HL-60/S4 treated with retinoic acid at 250 ng/mL for 4 days and 3 days (cell line): ENCODE measurements around the gene C19orf12.
"Not testable (repeated sequence)": the region's sequence is repeated elsewhere in the genome, so short reads cannot be mapped to it uniquely, and the experiment has no call there.

Experiments used
- in situ Hi-C: fragments of 300-500 bp; cut with MboI; formaldehyde crosslinking; loops from 2 replicates; pipeline ENCODE4 v1.7.0; 2022; ENCODE audit warnings: low sequenced_read_pairs

The C19orf12 gene

DNA sequence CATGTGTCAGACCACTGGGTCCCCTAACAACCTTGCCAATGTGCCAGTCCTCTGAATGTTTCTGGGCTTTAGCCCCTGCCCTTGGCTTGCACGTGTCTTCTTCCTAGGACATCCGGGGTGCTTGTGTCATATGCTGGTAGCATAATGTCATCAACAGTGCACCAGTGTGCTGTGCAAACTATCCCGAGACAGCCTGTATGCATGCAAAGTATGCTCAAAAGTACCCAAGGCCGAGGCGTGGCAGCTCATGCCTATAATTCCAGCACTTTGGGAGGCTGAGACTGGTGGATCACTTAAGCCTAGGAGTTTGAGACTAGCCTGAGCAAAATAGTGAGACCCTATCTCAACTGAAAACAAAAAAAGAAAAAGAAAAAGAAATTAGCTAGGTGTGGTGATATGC lies 20.8 kb upstream of the C19orf12 start:
- in situ Hi-C loops: loop anchor here (25.0 kb wide), 1 partner anchor 926 kb away; no protein-coding TSS in a partner anchor

DNA sequence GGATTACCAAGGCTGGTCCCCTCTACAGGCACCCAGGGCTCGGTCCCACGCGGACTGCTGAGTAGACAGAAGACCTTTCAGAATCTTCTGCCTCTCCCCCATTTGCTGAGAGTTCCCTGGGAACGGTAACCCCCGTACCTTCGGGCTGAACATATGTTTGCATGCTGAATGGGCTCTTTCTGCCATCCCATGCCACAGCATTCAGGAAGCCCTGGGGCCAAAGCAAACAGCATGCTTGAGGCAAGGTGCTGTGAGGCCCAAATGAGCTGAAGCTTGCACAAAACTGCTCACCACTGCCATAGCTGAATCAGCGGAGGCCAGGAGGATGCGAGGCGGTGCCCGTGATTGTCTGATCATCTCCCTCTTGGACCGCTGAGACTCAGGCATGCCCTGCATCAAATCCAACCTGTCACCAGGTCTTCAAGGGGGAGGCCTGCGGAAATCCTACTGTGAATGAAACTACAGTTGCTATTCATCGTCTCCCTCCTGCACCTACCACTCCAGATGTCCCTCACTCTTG lies 16.3 kb upstream of the C19orf12 start:
- in situ Hi-C loops: loop anchor here (25.0 kb wide), 1 partner anchor 931 kb away; no protein-coding TSS in a partner anchor

DNA sequence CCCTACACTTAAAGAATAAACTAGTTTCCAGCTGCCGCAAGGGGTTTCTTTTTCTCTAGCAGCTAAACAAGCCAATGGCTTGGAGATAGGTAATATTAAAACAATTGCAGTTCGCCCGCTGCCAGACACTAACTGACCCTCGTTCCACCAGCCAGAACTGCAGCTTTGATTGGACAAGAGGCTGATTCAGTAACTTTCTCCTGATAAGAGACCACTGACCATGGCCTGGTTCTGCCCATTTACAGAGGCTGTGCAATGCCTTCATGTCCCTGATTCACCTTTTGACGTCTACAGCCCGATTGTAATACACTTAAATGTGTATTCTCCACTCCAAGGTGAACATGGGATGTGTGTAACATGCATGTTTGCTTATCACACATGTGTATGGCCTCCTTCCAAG lies 12.8 kb upstream of the C19orf12 start:
- in situ Hi-C loops: loop anchor here (25.0 kb wide), 1 partner anchor 934 kb away; no protein-coding TSS in a partner anchor

DNA sequence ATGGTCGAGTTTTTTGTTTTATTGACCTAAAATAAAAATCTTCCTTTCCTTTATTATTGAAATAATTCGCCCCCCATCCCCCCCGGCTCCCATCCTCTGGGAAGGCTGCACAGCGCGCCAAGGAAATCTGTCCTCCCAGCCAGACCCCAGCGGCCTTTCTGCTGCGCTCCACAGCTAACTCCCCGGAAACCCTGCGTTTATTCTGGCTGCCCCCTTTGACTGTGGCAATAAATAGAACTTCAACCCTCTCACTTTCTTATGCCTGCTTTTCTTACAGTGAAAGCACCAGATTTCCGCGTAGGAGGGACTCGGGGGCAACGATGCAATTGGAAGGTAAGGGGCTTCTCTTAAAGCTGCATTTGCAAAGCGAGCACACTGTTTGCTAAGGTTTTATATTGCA lies 9.7 kb upstream of the C19orf12 start:
- in situ Hi-C loops: loop anchor here (25.0 kb wide), 1 partner anchor 938 kb away; no protein-coding TSS in a partner anchor

DNA sequence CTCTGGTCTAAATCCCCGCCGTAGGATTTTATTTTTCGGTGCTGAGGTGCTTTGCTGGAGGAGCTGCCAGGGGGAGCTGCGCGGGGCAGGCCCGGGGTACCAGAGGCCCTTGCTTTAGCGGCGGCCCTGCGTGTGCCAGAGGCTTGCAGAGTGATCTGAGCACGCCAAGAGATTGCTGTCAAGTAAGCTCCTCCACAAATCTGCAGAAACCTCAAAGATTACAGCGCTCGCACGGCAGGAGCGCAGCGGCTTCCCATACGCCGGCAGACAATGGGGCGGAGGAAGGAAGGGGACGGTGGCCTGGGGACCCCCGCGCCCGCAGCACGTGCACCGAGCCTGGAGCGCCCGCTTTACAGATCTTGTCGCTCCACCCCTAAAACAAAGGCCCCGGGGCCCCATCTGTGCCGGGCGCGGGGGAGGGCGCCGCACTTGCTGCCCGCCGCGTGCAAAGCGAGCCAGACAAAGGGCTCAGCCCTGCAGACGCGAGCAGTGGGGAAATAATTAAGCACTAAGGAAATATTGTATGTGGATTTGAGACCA lies 9.1 kb upstream of the C19orf12 start:
- in situ Hi-C loops: no loop called here

DNA sequence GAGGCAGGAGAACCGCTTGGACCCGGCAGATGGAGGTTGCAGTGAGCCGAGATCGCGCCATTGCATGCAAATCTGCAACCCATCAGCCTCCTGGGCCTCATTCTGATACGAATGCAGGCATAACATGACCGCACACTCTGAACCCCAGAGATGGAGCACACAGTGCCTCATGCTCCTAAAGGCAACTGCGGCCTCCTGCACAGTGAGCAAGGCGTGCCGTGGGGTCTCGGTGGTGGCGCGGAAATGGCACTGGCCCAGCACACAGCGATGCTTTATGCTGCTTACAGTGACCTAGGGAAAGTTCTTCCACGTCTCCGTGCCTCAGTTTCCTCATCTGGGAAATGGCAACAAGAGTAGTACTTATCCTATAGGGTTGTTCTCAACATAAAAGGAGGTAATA lies 2.0 kb upstream of the C19orf12 start:
- in situ Hi-C loops: no loop called here

DNA sequence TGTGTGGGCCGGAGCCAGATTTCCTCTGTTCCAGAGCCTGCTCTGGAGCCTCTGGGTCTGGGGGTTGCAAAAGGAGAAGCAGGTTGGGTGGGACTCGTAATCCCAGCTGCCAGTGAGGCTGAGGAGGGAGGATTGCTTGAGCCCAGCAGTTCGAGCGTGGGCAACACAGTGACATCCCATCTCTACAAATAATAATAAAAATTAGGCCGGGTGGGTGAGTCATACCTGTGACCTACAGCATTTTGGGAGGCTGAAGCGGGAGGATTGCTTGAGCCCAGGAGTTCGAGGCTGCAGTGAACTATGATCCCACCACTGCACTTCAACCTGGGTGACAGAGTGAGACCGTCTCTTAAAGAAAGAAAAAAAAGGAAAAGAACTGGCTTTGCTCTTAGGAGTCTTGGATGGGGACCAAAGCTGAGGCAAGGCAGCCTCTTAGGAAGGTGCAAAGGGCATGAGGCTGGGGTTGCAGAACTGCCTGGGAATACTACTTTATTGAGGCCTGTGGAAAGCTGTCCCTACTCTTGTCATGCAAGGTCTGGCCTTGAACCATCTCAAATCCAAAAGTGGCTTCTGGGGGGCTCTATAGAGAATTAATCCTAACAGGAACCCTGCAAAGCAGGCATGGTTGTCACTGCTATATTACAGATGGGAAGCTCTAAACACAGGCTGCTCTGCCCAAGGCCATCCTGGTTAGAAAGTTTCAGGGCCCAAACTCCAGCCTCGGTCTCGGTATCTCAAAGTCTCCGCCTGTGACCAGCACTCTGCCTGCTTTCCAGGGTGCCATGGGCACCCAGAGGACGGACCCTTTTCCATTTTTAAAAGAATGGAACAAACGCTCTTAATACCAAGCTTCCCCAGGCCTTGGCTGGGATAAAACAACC lies 880 bp upstream of the C19orf12 start:
- in situ Hi-C loops: no loop called here

DNA sequence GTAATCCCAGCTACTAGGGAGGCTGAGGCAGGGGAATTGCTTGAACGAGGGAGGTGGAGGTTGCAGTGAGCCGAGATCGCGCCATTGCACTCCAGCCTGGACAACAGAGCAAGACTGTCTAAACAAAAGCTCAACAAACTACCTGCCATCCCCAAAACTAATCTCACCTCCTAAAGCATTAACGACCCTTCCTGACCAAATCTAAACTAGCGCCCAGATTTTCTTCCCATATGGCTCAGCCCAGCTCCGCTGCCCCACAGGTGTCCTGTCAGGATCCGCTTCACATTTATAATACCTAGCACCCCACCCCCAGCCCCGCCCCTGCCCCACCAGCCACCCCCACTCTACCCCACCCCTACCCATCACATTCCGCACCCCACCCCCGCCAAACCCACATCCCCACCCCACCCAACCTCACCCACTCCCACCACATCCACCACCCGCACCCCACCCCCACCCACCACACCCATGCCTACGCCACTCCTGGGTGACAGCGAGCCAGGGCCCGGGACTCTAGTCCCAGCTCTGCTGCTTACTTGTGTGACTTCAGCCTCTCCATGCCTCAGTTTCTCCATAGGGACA lies 599 bp downstream of the C19orf12 start:
- in situ Hi-C loops: no loop called here

DNA sequence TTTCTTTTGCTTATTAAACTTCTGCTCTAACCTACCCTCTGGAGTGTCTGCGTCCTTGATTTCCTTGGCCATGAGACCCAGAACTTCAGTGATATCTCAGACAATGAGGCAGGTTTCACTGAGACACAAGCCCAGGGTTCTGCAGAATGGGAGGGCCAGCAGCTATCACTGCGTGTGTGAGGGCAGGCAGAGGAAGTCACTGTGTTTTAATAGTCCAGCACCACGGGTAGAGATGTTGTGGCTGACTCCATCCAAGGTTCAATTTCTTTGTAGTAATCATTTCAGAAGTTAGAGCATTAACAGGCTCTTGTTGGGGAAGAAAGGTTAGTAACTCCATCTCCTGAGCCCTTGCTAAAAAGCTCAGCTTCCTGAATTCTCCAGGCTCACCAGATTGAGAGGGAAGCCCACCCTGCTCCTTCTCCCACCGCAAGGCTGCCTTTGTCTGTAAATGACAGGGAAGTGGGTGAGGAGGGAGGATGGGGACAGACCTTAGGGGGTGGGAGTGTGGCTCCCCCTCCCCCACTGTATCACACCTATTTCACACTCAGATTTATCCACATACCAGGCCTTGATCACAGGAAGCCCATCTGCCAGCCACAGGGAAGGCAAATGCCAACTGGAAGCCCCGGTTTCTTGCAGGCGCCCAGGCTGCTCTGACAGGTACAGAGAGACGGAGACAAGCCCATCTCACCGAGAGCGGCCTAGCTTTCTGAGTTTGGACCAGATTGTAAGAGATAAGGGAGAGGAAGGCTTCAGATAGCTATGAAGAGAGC lies 2.1 kb downstream of the C19orf12 start:
- in situ Hi-C loops: no loop called here

DNA sequence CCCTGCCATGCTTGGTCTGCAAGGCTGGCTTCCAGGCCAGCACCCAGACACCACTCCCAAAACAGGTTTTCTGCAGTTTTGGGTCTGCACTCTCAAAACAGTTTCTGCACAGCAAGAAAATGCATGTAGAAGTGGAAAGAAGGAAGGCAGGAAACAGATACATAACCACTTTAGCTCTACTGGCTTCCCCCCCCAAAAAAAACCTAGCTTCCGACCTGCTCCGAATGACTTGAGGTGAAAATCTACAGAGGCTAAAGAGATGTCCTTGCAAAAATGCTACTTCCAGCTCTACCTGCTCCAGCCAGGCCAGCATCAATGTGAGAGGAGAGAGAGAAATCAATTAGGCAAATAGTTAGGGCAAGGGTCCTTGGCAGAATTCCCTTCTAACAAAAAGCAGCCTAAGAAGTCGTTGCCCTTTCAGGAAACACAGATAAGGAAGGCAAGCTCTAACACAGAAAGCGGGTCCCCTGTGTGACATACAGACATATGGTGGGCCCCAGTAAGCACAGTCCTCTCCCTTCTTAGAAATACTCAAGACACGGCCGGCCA lies 3.4 kb downstream of the C19orf12 start:
- in situ Hi-C loops: no loop called here

DNA sequence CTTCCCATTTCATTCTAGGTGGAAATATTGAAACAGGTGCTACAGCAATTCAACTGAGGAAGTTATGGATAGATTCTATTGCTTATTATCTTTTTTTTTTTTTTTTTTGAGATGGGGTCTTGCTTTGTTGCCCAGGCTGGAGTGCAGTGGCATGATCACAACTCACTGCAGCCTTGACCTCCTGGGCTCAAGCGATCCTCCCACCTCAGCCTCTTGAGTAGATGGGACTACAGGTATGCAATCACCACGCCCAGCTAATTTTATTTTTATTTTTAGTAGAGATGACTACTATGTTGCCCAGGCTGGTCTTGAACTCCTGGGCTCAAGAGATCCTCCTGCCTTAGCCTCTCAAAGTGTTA lies 5.6 kb downstream of the C19orf12 start:
- in situ Hi-C loops: not testable (repeated sequence)

DNA sequence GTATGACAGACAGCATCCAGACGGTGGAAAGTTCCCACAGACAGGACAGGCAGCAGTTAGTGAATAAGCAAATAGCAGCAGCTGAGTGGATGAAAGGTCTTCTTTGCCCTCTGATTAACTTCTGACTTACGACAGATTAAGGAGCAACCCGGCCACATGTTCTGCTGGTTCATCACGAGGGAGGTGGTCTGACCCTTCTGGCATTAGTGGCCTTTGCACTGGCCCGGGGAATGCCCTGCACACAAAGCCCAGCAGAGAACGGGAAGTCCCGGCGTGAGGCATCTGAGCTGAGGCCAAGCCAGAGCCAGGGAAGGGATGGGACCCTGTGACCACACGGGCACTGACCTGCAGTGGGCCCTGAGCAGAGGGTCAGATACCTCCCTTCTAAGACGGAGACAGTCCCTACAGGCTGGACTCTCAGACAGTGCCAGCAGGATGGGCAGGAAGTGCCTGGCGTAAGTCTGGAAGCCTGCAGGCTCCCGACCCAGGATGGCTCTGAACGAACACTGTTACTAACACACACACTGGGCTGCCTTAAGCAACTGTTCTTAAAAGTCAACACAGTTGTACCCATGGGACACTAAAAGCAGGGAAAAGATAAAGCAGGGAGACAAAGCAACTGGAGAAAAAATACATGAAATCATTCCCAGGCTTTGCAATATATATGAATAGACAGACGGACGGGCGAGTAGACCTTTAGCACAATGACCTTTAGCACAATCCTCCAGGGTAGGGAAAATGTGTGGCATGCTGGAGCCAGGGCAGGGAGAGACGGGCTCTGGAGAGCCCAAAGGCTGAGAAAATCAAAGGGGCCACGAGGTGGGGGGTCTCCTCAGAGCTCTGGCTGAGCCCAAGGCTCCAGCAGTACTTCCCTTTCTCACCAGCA lies 6.3 kb downstream of the C19orf12 start:
- in situ Hi-C loops: no loop called here

DNA sequence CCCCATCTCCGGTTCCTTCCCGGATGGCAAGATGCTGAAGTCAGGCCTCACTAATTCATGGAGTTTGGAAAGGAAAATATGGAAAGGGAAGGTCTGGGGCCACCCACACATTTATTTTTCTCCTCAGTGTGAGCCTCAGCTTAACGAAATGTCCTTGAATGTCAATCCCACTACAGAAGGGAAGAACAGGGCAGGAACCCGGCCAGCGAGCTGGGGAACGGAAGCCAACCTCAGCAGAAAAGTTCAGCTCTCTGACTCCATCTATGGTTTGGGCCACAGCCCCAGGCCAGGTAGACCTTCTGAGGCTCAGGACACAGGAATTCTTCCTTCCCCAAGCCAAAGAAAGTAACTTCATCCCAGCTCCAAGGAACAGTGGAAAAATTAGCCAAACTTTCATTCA lies 8.4 kb downstream of the C19orf12 start:
- in situ Hi-C loops: no loop called here

DNA sequence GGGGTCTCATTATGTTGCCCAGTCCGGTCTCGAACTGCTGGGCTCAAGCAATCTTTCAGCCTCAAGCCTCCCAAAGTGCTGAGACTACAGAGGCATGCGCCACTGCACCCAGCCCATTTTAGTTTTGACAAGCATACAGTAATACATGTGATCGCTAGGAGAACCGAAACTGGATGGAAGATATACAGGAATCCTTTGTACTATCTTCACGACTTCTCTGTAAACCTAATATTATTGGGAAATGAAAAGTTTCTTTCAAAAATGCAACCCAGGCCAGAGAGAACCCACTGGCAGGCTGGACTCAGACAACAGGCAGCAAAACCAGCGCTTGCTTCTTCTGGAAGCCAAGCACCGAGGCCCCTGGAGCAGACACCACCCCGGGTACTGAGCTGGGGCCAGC lies 9.4 kb downstream of the C19orf12 start:
- in situ Hi-C loops: no loop called here

DNA sequence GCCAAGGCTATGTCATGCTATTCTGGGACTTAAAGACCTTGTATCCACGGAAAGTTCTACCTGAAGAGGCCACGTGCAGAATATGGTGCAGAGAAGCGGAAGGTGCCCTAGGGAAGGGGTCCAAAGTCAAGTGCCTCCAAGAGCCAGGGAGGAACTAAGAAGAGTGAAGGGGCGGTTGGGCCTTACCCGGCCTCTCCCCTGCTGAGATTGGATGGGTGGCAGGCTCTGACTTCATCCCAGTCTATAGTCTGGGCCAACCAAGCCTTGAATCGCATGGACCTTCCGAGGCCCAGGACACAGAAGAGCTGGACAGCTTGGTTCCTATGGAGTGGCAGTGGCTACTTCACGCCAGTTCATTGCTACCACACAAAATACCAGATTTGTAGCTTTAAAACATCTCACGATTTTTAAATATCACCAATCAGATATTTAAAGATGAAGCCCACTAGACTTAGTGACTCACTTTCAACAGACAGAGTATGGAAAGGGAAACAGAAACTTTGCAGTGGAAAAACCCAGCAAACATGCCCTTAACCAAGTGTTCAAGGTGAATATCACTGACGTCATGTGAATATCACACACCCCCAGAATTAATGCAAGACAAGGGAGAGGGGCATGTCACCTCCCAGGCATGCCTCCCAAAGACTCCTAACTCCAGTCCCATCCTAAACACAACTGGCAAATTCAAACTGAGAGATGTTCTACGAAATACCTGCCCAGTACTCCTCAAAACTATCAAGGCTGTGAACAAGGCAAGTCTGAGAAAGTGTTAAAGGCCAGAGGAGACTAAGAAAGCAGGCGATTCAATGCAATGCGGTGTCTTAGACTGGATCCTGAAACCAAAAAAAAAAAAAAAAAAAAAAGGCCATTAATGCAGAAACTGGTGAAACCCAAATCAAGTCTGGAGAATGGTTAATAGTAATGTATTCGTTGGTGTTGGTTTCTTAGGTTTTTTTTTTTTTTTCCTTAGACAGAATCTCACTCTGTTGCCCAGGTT lies 10.2 kb downstream of the C19orf12 start:
- in situ Hi-C loops: no loop called here

DNA sequence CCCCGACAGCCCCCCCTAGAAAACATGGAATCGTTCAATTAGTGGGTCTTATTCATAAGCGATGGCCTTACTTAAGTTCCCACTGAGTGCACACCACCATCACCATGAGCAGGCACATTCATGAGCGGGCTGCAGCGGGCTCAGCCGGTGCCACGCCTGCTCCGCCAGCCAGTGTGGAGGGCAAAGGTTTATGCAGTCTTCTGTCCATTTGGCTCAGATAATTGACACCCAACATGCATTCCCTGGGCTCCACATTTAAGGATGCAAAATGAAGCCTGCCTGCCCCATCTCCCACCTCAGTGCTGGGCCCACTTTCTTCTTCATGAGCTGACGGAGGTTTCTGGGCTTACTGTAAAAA lies 12.1 kb downstream of the C19orf12 start:
- in situ Hi-C loops: no loop called here

DNA sequence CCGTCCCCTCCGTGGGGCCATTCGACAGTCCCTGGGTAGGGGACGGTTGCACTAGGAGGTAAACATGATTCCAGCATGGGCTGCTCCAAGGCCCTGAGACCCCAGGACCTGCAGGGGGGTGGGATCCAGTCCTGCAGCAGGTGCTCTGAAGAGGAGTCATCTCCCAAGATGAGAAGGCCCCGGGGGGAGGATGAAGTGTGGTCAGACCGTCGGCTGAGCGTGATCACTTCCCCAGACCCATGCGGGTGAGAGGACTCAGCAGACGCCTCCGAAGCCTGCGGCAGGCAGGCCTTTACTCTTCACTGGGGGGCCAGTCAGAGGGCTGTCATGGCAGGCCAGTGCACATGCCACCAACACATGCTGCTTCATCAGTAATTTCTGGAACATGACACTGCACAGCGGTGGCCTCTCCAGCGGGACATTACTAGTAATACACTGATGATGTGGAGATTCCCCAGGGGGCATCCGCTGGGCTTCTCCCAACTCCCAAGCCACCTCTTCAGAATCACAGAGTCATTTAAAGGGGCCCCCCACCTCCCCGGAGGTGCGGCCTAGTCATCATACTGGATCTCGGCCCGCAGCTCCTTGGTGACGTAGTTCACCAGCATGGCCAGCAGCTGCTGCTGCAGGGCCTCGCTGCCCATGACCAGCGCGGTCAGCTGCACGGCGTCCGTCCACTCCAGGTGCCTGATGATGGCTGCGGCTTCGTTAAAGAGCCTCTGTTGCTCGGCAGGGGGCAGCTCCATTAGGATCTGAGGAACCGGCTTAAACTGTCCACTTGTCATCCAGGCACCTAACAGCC lies 12.7 kb downstream of the C19orf12 start:
- in situ Hi-C loops: no loop called here

DNA sequence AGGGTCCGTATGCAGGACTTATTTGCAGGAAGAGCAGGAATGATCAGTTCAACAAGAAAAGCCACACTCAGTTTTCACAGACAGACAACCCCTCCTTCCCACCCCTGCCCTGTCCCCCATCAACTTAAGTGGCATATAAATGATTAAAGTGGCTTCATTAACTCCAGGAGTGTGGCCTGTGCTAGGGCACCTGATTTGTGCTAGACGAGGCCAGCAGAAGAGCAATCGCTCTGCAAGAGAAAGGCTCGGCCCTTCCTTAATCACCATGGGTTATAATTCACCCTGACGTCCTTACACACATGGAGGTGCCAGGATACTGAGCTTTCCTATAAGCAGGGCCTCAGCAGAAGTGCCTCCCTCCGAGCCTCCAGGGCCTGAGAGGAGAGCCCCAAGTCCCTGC lies 14.6 kb downstream of the C19orf12 start:
- in situ Hi-C loops: no loop called here
